Keratinocyte (primary cell): Measurements from ENCODE around the gene SUSD3.

Experiments
- EZH2 ChIP-seq: IDR thresholded peaks from one replicate; pipeline ENCODE4 v1.6.1; 2012; ENCODE audit warnings: inconsistent platforms, mild to moderate bottlenecking, low read length, moderate library complexity
- TF ChIP-seq, protein P1 (sequence below), 3 experiments: IDR thresholded peaks in 1 of 3; conservative IDR thresholded peaks in 1 of 3; optimal IDR thresholded peaks in 1 of 3; 2 replicates in 2 of 3; 3 replicates in 1 of 3; pipeline versions ENCODE3 to v1.5.1; 2011; ENCODE audit warnings: low read length in 3 of 3, mild to moderate bottlenecking in 3 of 3, moderate library complexity in 2 of 3, control low read depth in 1 of 3, inconsistent platforms in 1 of 3; ENCODE audit not compliant: insufficient read depth in 2 of 3; ENCODE audit errors: extremely low read depth in 1 of 3

DNA sequence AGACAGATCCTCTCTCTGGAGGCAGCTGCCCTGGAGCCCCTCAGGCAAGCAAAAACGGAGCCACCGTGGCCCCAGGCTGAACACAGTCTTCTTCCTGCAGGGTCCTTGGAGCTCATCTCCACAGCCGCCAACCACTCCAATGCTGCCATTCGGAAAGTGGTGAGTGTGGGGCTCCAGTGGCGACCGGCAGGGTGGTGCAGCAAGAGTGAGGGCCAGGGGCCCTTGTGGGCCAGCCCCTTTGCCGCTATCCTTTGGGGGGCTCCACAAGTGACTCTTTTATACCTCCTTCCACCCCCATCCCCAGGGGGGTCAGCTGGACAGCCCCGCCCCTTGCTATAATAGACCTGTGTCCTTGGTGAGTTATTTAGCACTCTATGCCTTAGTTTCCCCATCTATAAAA, 47.4 kb upstream of the SUSD3 start:
- TF ChIP-seq, protein P1, sequence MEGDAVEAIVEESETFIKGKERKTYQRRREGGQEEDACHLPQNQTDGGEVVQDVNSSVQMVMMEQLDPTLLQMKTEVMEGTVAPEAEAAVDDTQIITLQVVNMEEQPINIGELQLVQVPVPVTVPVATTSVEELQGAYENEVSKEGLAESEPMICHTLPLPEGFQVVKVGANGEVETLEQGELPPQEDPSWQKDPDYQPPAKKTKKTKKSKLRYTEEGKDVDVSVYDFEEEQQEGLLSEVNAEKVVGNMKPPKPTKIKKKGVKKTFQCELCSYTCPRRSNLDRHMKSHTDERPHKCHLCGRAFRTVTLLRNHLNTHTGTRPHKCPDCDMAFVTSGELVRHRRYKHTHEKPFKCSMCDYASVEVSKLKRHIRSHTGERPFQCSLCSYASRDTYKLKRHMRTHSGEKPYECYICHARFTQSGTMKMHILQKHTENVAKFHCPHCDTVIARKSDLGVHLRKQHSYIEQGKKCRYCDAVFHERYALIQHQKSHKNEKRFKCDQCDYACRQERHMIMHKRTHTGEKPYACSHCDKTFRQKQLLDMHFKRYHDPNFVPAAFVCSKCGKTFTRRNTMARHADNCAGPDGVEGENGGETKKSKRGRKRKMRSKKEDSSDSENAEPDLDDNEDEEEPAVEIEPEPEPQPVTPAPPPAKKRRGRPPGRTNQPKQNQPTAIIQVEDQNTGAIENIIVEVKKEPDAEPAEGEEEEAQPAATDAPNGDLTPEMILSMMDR (optimal IDR thresholded peaks at IDR 0.05 in 1 of 3, IDR thresholded peaks at IDR 0.05 in 1 of 3, conservative IDR thresholded peaks at IDR 0.05 in 1 of 3; ENCODE audit: extremely low read depth in 1 of 3, insufficient read depth in 2 of 3, low read length in 3 of 3), result no peak
- no peak for TF ChIP-seq EZH2
